SK-N-SH treated with all-trans-retinoic acid at 6 μM for 48 hours (cell line): Measurements from ENCODE around the gene WDR37.

Experiments
- ARNTL ChIP-seq: fragments of 450-650 bp; formaldehyde crosslinking; IDR thresholded peaks from 2 replicates; pipeline ENCODE4 v1.5.0; 2020; ENCODE audit warnings: low read depth, mild to moderate bottlenecking, moderate library complexity, borderline replicate concordance
- BACH2 ChIP-seq: fragments of 250-450 bp; sonication (Bioruptor Pico); IDR thresholded peaks from 2 replicates; pipeline ENCODE4 v1.9.0; 2021; ENCODE audit warnings: mild to moderate bottlenecking, borderline replicate concordance
- GLIS3 ChIP-seq: fragments of 250-450 bp; sonication (Bioruptor Pico); IDR thresholded peaks from 2 replicates; pipeline ENCODE4 v1.5.0; 2020; ENCODE audit warnings: mild to moderate bottlenecking, moderate library complexity
- ISL1 ChIP-seq: fragments of 250-450 bp; sonication (Bioruptor Pico); IDR thresholded peaks from 2 replicates; pipeline ENCODE4 v2.1.2; 2022; ENCODE audit warnings: mild to moderate bottlenecking, moderate library complexity
- SNAI2 ChIP-seq: fragments of 250-450 bp; sonication (Bioruptor Pico); IDR thresholded peaks from 2 replicates; pipeline ENCODE4 v1.5.0; 2020; ENCODE audit warnings: mild to moderate bottlenecking, moderate library complexity
- TCF4 ChIP-seq: fragments of 250-450 bp; sonication (Bioruptor Pico); IDR thresholded peaks from 2 replicates; pipeline ENCODE4 v1.8.0; 2021; ENCODE audit warnings: mild to moderate bottlenecking, moderate library complexity, borderline replicate concordance
- ZC3H10 ChIP-seq: fragments of 250-450 bp; sonication (Bioruptor Pico); IDR thresholded peaks from 2 replicates; pipeline ENCODE4 v1.5.1; 2021; ENCODE audit warnings: mild to moderate bottlenecking, moderate library complexity
- ZFP3 ChIP-seq: fragments of 250-450 bp; sonication (Bioruptor Pico); IDR thresholded peaks from 2 replicates; pipeline ENCODE4 v1.5.0; 2020; ENCODE audit warnings: mild to moderate bottlenecking, moderate library complexity
- ZFP30 ChIP-seq: fragments of 450-650 bp; formaldehyde crosslinking; IDR thresholded peaks from 2 replicates; pipeline ENCODE4 v1.5.0; 2022; ENCODE audit warnings: mild to moderate bottlenecking, moderate library complexity
- ZNF565 ChIP-seq: fragments of 450-650 bp; formaldehyde crosslinking; conservative IDR thresholded peaks from 2 replicates; pipeline ENCODE4 v1.5.0; 2020; ENCODE audit warnings: low read depth, mild to moderate bottlenecking, moderate library complexity
- TF ChIP-seq, protein P1 (sequence below): fragments of 250-450 bp; sonication (Bioruptor Pico); IDR thresholded peaks from 2 replicates; pipeline ENCODE4 v1.8.0; 2020; ENCODE audit warnings: mild to moderate bottlenecking, moderate library complexity, borderline replicate concordance
- TF ChIP-seq, protein P2 (sequence below): fragments of 250-450 bp; sonication (Bioruptor Pico); IDR thresholded peaks from 2 replicates; pipeline ENCODE4 v1.5.1; 2021; ENCODE audit warnings: mild to moderate bottlenecking, moderate library complexity
- TF ChIP-seq, protein P3 (sequence below): fragments of 250-450 bp; sonication (Bioruptor Pico); IDR thresholded peaks from 2 replicates; pipeline ENCODE4 v1.5.0; 2020; ENCODE audit warnings: mild to moderate bottlenecking, moderate library complexity
- TF ChIP-seq, protein P4 (sequence below): fragments of 250-450 bp; sonication (Bioruptor Pico); IDR thresholded peaks from 2 replicates; pipeline ENCODE4 v1.5.1; 2020; ENCODE audit warnings: low read depth, mild to moderate bottlenecking, moderate library complexity

DNA sequence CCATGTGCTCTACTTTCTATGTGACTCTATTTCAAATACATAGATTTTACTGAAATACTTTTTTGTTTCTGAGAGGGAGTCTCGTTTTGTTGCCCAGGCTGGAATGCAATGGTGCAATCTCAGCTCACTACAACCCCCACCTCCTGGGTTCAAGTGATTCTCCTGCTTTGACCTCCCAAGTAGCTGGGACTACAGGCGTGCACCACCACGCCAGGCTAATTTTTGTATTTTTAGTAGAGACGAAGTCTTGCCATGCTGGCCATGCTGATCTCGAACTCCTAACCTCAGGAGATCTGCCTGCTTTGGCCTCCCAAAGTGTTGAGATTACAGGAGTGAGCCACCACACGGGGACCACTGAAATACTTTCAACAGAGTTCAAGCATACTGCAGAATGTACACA is 10.8 kb upstream of the WDR37 start:
- TF ChIP-seq, protein P1, sequence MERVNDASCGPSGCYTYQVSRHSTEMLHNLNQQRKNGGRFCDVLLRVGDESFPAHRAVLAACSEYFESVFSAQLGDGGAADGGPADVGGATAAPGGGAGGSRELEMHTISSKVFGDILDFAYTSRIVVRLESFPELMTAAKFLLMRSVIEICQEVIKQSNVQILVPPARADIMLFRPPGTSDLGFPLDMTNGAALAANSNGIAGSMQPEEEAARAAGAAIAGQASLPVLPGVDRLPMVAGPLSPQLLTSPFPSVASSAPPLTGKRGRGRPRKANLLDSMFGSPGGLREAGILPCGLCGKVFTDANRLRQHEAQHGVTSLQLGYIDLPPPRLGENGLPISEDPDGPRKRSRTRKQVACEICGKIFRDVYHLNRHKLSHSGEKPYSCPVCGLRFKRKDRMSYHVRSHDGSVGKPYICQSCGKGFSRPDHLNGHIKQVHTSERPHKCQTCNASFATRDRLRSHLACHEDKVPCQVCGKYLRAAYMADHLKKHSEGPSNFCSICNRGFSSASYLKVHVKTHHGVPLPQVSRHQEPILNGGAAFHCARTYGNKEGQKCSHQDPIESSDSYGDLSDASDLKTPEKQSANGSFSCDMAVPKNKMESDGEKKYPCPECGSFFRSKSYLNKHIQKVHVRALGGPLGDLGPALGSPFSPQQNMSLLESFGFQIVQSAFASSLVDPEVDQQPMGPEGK (CRISPR knock-in tag) = no peak
- TF ChIP-seq SNAI2 (CRISPR knock-in tag) (no peak), ISL1 (CRISPR knock-in tag) (no peak), ZFP30 (CRISPR knock-in tag) (no peak), GLIS3 (no peak), BACH2 (CRISPR knock-in tag) (no peak), TCF4 (CRISPR knock-in tag) (no peak), ZC3H10 (CRISPR knock-in tag) (no peak), ZNF565 (CRISPR knock-in tag) (no peak), ZFP3 (CRISPR knock-in tag) (no peak), ARNTL (CRISPR knock-in tag) (no peak)
- TF ChIP-seq, protein P2, sequence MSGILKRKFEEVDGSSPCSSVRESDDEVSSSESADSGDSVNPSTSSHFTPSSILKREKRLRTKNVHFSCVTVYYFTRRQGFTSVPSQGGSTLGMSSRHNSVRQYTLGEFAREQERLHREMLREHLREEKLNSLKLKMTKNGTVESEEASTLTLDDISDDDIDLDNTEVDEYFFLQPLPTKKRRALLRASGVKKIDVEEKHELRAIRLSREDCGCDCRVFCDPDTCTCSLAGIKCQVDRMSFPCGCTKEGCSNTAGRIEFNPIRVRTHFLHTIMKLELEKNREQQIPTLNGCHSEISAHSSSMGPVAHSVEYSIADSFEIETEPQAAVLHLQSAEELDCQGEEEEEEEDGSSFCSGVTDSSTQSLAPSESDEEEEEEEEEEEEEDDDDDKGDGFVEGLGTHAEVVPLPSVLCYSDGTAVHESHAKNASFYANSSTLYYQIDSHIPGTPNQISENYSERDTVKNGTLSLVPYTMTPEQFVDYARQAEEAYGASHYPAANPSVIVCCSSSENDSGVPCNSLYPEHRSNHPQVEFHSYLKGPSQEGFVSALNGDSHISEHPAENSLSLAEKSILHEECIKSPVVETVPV (CRISPR knock-in tag) = no peak
- TF ChIP-seq, protein P3, sequence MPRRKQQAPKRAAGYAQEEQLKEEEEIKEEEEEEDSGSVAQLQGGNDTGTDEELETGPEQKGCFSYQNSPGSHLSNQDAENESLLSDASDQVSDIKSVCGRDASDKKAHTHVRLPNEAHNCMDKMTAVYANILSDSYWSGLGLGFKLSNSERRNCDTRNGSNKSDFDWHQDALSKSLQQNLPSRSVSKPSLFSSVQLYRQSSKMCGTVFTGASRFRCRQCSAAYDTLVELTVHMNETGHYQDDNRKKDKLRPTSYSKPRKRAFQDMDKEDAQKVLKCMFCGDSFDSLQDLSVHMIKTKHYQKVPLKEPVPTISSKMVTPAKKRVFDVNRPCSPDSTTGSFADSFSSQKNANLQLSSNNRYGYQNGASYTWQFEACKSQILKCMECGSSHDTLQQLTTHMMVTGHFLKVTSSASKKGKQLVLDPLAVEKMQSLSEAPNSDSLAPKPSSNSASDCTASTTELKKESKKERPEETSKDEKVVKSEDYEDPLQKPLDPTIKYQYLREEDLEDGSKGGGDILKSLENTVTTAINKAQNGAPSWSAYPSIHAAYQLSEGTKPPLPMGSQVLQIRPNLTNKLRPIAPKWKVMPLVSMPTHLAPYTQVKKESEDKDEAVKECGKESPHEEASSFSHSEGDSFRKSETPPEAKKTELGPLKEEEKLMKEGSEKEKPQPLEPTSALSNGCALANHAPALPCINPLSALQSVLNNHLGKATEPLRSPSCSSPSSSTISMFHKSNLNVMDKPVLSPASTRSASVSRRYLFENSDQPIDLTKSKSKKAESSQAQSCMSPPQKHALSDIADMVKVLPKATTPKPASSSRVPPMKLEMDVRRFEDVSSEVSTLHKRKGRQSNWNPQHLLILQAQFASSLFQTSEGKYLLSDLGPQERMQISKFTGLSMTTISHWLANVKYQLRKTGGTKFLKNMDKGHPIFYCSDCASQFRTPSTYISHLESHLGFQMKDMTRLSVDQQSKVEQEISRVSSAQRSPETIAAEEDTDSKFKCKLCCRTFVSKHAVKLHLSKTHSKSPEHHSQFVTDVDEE (CRISPR knock-in tag) = no peak
- TF ChIP-seq, protein P4, sequence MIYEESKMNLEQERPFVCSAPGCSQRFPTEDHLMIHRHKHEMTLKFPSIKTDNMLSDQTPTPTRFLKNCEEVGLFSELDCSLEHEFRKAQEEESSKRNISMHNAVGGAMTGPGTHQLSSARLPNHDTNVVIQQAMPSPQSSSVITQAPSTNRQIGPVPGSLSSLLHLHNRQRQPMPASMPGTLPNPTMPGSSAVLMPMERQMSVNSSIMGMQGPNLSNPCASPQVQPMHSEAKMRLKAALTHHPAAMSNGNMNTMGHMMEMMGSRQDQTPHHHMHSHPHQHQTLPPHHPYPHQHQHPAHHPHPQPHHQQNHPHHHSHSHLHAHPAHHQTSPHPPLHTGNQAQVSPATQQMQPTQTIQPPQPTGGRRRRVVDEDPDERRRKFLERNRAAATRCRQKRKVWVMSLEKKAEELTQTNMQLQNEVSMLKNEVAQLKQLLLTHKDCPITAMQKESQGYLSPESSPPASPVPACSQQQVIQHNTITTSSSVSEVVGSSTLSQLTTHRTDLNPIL (CRISPR knock-in tag) = no peak
